ENCODE measurements around the gene EEF1A1.

Gene EEF1A1

GRCh38 chr6:73515204-73515655 is 5.6 kb downstream of the EEF1A1 start:
- no peak for ATAC-seq
- no peak for TF ChIP-seq ISL1 (CRISPR knock-in tag; IDR thresholded peaks at IDR 0.05)
- no peak for TF ChIP-seq ARNTL (CRISPR knock-in tag; IDR thresholded peaks at IDR 0.05; ENCODE audit: borderline replicate concordance, low read depth)
- no peak for TF ChIP-seq ZNF565 (CRISPR knock-in tag; conservative IDR thresholded peaks at IDR 0.05; ENCODE audit: low read depth)
- TF ChIP-seq RARB (CRISPR knock-in tag; IDR thresholded peaks at IDR 0.05) = no peak
- no peak for TF ChIP-seq CREB5 (CRISPR knock-in tag; IDR thresholded peaks at IDR 0.05; ENCODE audit: low read depth)
- no peak for TF ChIP-seq PPARA (CRISPR knock-in tag; IDR thresholded peaks at IDR 0.05; ENCODE audit: borderline replicate concordance)

GRCh38 chr6:73514746-73515110 is 6.1 kb downstream of the EEF1A1 start:
- TF ChIP-seq POU6F1 (CRISPR knock-in tag; IDR thresholded peaks at IDR 0.05; ENCODE audit: borderline replicate concordance, low read depth) = peak; percentile 39; the same call in 1 of the 2 replicates
- no peak for TF ChIP-seq ZFP30 (CRISPR knock-in tag; IDR thresholded peaks at IDR 0.05)
- TF ChIP-seq RARB (CRISPR knock-in tag; IDR thresholded peaks at IDR 0.05) = no peak
- TF ChIP-seq TCF4 (CRISPR knock-in tag; IDR thresholded peaks at IDR 0.05; ENCODE audit: borderline replicate concordance) = no peak
- no peak for TF ChIP-seq CSDC2 (CRISPR knock-in tag; IDR thresholded peaks at IDR 0.05)
- no peak; the same call in 1 of the 2 replicates for TF ChIP-seq TOX (CRISPR knock-in tag; IDR thresholded peaks at IDR 0.05; ENCODE audit: borderline replicate concordance)
- TF ChIP-seq PATZ1 (CRISPR knock-in tag; IDR thresholded peaks at IDR 0.05; ENCODE audit: borderline replicate concordance) = no peak
- no peak for TF ChIP-seq ESRRG (CRISPR knock-in tag; IDR thresholded peaks at IDR 0.05)
- TF ChIP-seq ZNF8 (CRISPR knock-in tag; IDR thresholded peaks at IDR 0.05) = no peak
- peak; percentile 23; the same call in 1 of the 2 replicates for TF ChIP-seq ZC3H10 (CRISPR knock-in tag; IDR thresholded peaks at IDR 0.05)
- peak; percentile 0; the same call in 2 of the 3 replicates for ATAC-seq

- TF ChIP-seq TCF4 (CRISPR knock-in tag; IDR thresholded peaks at IDR 0.05; ENCODE audit: borderline replicate concordance) (no peak), ZNF565 (CRISPR knock-in tag; conservative IDR thresholded peaks at IDR 0.05; ENCODE audit: low read depth) (no peak), ESRRG (CRISPR knock-in tag; IDR thresholded peaks at IDR 0.05) (no peak), OSR1 (CRISPR knock-in tag; IDR thresholded peaks at IDR 0.05) (no peak), PATZ1 (CRISPR knock-in tag; IDR thresholded peaks at IDR 0.05; ENCODE audit: borderline replicate concordance) (no peak), CSRNP3 (CRISPR knock-in tag; IDR thresholded peaks at IDR 0.05) (no peak), GLIS3 (CRISPR knock-in tag; IDR thresholded peaks at IDR 0.05) (no peak; the same call in 1 of the 2 replicates), CSDC2 (CRISPR knock-in tag; IDR thresholded peaks at IDR 0.05) (no peak), TOX (CRISPR knock-in tag; IDR thresholded peaks at IDR 0.05; ENCODE audit: borderline replicate concordance) (no peak), BACH2 (CRISPR knock-in tag; IDR thresholded peaks at IDR 0.05; ENCODE audit: borderline replicate concordance) (no peak)
These were observed 7.4 kb downstream of the EEF1A1 start for GRCh38 chr6:73513496-73513854.

GRCh38 chr6:73511796-73512195 is 9.0 kb downstream of the EEF1A1 start:
- peak; percentile 4 for ATAC-seq
- TF ChIP-seq GLIS3 (CRISPR knock-in tag; IDR thresholded peaks at IDR 0.05) = no peak

More at GRCh38 chr6:73513496-73513854, 7.4 kb downstream of the EEF1A1 start:
- ATAC-seq = peak; percentile 7; the same call in 2 of the 3 replicates
